ENCODE measurements around the gene RBFOX2. TPM values are rescaled to one million over a fixed set of nuclear protein-coding genes. Genes with fewer than 3 reads are reported as not detected.

The RBFOX2 gene
- total RNA-seq, 5 donors from 2014 or later (not counting 1 experiment from before 2014, with no cell fraction given) = 0.73 to 1.5 (median 1.4) TPM

DNA sequence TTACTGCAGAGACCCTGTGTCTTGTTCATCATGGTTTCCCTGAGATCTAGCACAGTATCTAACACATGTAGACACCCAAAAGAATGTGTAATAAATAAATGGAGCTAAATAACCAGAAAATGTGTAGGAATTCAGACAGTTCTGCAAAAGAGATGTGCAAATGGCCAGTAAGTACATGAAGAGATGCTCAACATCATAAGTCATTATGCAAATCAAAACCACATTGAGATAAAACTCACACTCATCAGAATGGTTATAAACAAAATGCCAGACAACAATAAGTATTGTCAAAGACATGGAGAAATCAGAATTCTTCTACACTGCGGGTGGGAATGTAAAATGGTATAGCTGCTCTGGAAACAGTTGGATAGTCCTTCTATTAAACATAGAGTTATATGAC lies 88.5 kb downstream of the RBFOX2 start:
- Mint-ChIP-seq H3K27me3 (peaks cover 6 to 10% of the 10 kb centered on the region in 2 donors), H3K9me3 (no peaks in the 10 kb centered on the region), H3K4me1 (no peaks in the 10 kb centered on the region), H3K27ac (no peak overlapping the region), H3K36me3 (no peaks in the 10 kb centered on the region), H3K4me3 (no peak overlapping the region)
- Histone ChIP-seq H3K27me3 (replicated peaks in 1 of 2; ENCODE audit: control insufficient read depth in 2 of 2, extremely low read depth in 1 of 2, insufficient read depth in 2 of 2, low read length in 1 of 2) (peaks cover 0 to 2% of the 10 kb centered on the region in 2 experiments), H3K36me3 (ENCODE audit: control insufficient read depth in 2 of 2, extremely low read depth in 1 of 2, insufficient read depth in 1 of 2, low read length in 1 of 2) (no peaks in the 10 kb centered on the region), H3K4me1 (ENCODE audit: control insufficient read depth in 1 of 2, extremely low read depth in 1 of 2, insufficient read depth in 2 of 2, low read length in 2 of 2) (no peaks in the 10 kb centered on the region), H3K4me3 (ENCODE audit: control insufficient read depth in 1 of 2, extremely low read depth in 1 of 2, low read length in 1 of 2) (no peak overlapping the region), H3K9me3 (no peaks in the 10 kb centered on the region), H3K27ac (ENCODE audit: low read length) (no peak overlapping the region)
- WGBS (ENCODE audit: insufficient coverage) = no CpG with 5 or more reads among the region's 1 CpG
- ChIA-PET POLR2A (no interaction called here), CTCF (no interaction called here)
- DNase-seq (no peak), ATAC-seq (replicated peaks in 1 of 4) (no peak)

- Mint-ChIP-seq H3K9me3 (no peaks in the 10 kb centered on the region), H3K36me3 (no peaks in the 10 kb centered on the region), H3K27ac (no peak overlapping the region), H3K27me3 (peaks cover 6 to 7% of the 10 kb centered on the region in 2 donors), H3K4me3 (no peak overlapping the region), H3K4me1 (no peaks in the 10 kb centered on the region)
- no peak overlapping the region for H3K4me3 ChIP-seq (ENCODE audit: control insufficient read depth in 1 of 2, extremely low read depth in 1 of 2, low read length in 1 of 2)
- H3K9me3 ChIP-seq = no peaks in the 10 kb centered on the region
- no peaks in the 10 kb centered on the region for H3K36me3 ChIP-seq (ENCODE audit: control insufficient read depth in 2 of 2, extremely low read depth in 1 of 2, insufficient read depth in 1 of 2, low read length in 1 of 2)
- POLR2A ChIA-PET = no interaction called here
- no peak for DNase-seq
- WGBS (ENCODE audit: insufficient coverage) = no CpG with 5 or more reads among the region's 1 CpG
- H3K4me1 ChIP-seq (ENCODE audit: control insufficient read depth in 1 of 2, extremely low read depth in 1 of 2, insufficient read depth in 2 of 2, low read length in 2 of 2) = no peaks in the 10 kb centered on the region
- CTCF ChIA-PET = no interaction called here
- H3K27ac ChIP-seq (ENCODE audit: low read length) = no peak overlapping the region
- H3K27me3 ChIP-seq (replicated peaks in 1 of 2; ENCODE audit: control insufficient read depth in 2 of 2, extremely low read depth in 1 of 2, insufficient read depth in 2 of 2, low read length in 1 of 2) = no peaks in the 10 kb centered on the region
- ATAC-seq (replicated peaks in 1 of 4) = no peak
These were observed 90.4 kb downstream of the RBFOX2 start for GRCh38 chr22:35938226-35938625.

- peaks cover 0 to 4% of the 10 kb centered on the region in 2 experiments for H3K27me3 ChIP-seq (replicated peaks in 1 of 2; ENCODE audit: control insufficient read depth in 2 of 2, extremely low read depth in 1 of 2, insufficient read depth in 2 of 2, low read length in 1 of 2)
- ChIA-PET CTCF (no interaction called here), POLR2A (no interaction called here)
- no peak overlapping the region for H3K4me3 ChIP-seq (ENCODE audit: control insufficient read depth in 1 of 2, extremely low read depth in 1 of 2, low read length in 1 of 2)
- peaks cover 2 to 3% of the 10 kb centered on the region in 2 donors for H3K27me3 Mint-ChIP-seq
- no peak for ATAC-seq (replicated peaks in 1 of 4)
- no peaks in the 10 kb centered on the region for H3K4me1 Mint-ChIP-seq
- no peak overlapping the region for H3K27ac ChIP-seq (ENCODE audit: low read length)
- H3K4me1 ChIP-seq (ENCODE audit: control insufficient read depth in 1 of 2, extremely low read depth in 1 of 2, insufficient read depth in 2 of 2, low read length in 2 of 2) = no peaks in the 10 kb centered on the region
- H3K9me3 Mint-ChIP-seq = no peaks in the 10 kb centered on the region
- no peak overlapping the region for H3K27ac Mint-ChIP-seq
- H3K36me3 Mint-ChIP-seq = no peaks in the 10 kb centered on the region
- no peak overlapping the region for H3K4me3 Mint-ChIP-seq
- no peaks in the 10 kb centered on the region for H3K9me3 ChIP-seq
- no peaks in the 10 kb centered on the region for H3K36me3 ChIP-seq (ENCODE audit: control insufficient read depth in 2 of 2, extremely low read depth in 1 of 2, insufficient read depth in 1 of 2, low read length in 1 of 2)
- peak in 1 of 35 experiments; percentile 9 for DNase-seq
These were observed 97.7 kb downstream of the RBFOX2 start for GRCh38 chr22:35930933-35931332.

DNA sequence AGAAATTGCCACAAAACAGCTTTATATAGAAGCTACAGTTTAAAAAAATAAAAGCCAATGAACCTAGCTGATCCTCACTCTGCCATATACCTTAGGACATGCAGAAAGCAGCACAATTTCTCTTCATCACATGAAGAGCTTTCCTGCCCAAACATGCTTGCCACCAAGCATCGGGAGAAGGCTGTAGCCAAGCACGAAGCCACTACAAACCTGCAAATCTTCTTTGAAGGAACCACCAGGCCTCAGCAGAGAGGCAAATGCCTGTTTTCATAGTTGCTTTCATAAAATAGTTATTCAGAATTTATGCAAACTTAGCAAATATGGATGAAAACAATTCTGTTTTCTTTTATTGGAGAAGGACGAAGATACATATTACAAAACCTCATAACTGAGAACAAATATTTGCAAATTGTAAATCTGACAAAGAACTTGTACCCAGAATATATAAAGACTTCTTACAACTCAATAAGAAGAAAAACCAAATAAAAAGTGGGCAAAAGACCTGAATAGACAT lies 100.3 kb downstream of the RBFOX2 start:
- POLR2A ChIA-PET = no interaction called here
- H3K27me3 Mint-ChIP-seq = peaks cover 3 to 5% of the 10 kb centered on the region in 2 donors
- H3K36me3 ChIP-seq (ENCODE audit: control insufficient read depth in 2 of 2, extremely low read depth in 1 of 2, insufficient read depth in 1 of 2, low read length in 1 of 2) = no peaks in the 10 kb centered on the region
- peaks cover 0 to 4% of the 10 kb centered on the region in 2 experiments for H3K27me3 ChIP-seq (replicated peaks in 1 of 2; ENCODE audit: control insufficient read depth in 2 of 2, extremely low read depth in 1 of 2, insufficient read depth in 2 of 2, low read length in 1 of 2)
- H3K9me3 ChIP-seq = no peaks in the 10 kb centered on the region
- H3K27ac Mint-ChIP-seq = no peak overlapping the region
- CTCF ChIA-PET = no interaction called here
- H3K9me3 Mint-ChIP-seq = no peaks in the 10 kb centered on the region
- H3K36me3 Mint-ChIP-seq = no peaks in the 10 kb centered on the region
- H3K4me3 Mint-ChIP-seq = no peak overlapping the region
- ATAC-seq (replicated peaks in 1 of 4) = no peak
- H3K4me1 ChIP-seq (ENCODE audit: control insufficient read depth in 1 of 2, extremely low read depth in 1 of 2, insufficient read depth in 2 of 2, low read length in 2 of 2) = no peaks in the 10 kb centered on the region
- WGBS (ENCODE audit: insufficient coverage) = no CpG with 5 or more reads among the region's 3 CpGs
- H3K4me3 ChIP-seq (ENCODE audit: control insufficient read depth in 1 of 2, extremely low read depth in 1 of 2, low read length in 1 of 2) = no peak overlapping the region
- DNase-seq = no peak
- no peak overlapping the region for H3K27ac ChIP-seq (ENCODE audit: low read length)
- no peaks in the 10 kb centered on the region for H3K4me1 Mint-ChIP-seq

DNA sequence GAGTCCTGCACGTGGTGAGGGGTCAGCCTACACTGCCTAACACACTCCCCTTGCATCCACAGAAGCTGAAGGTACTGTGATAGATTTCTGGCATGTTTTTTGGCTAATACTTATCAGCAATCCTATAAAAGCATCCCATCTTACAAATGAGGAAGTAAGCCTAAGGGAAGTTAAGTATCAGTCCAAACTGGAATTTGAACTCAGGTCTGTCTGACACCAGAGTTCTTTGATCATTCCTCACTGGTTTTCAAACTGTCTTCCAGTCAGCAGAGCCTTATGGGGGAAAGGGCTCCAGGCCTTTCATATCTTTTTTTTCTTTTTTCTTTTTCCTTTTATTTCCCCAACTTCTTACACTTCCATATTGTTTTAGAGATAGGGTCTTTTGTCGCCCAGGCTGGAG lies 105.6 kb downstream of the RBFOX2 start:
- WGBS (ENCODE audit: insufficient coverage) = no CpG with 5 or more reads among the region's 2 CpGs
- Mint-ChIP-seq H3K4me3 (no peak overlapping the region), H3K9me3 (no peaks in the 10 kb centered on the region), H3K4me1 (no peaks in the 10 kb centered on the region), H3K27me3 (peaks cover 3 to 7% of the 10 kb centered on the region in 2 donors), H3K36me3 (no peaks in the 10 kb centered on the region), H3K27ac (no peak overlapping the region)
- H3K9me3 ChIP-seq = no peaks in the 10 kb centered on the region
- POLR2A ChIA-PET = no interaction called here
- H3K4me1 ChIP-seq (ENCODE audit: control insufficient read depth in 1 of 2, extremely low read depth in 1 of 2, insufficient read depth in 2 of 2, low read length in 2 of 2) = no peaks in the 10 kb centered on the region
- no peak overlapping the region for H3K27ac ChIP-seq (ENCODE audit: low read length)
- no peak for ATAC-seq (replicated peaks in 1 of 4)
- H3K4me3 ChIP-seq (ENCODE audit: control insufficient read depth in 1 of 2, extremely low read depth in 1 of 2, low read length in 1 of 2) = no peak overlapping the region
- H3K27me3 ChIP-seq (replicated peaks in 1 of 2; ENCODE audit: control insufficient read depth in 2 of 2, extremely low read depth in 1 of 2, insufficient read depth in 2 of 2, low read length in 1 of 2) = no peaks in the 10 kb centered on the region
- CTCF ChIA-PET = no interaction called here
- no peak for DNase-seq
- no peaks in the 10 kb centered on the region for H3K36me3 ChIP-seq (ENCODE audit: control insufficient read depth in 2 of 2, extremely low read depth in 1 of 2, insufficient read depth in 1 of 2, low read length in 1 of 2)

DNA sequence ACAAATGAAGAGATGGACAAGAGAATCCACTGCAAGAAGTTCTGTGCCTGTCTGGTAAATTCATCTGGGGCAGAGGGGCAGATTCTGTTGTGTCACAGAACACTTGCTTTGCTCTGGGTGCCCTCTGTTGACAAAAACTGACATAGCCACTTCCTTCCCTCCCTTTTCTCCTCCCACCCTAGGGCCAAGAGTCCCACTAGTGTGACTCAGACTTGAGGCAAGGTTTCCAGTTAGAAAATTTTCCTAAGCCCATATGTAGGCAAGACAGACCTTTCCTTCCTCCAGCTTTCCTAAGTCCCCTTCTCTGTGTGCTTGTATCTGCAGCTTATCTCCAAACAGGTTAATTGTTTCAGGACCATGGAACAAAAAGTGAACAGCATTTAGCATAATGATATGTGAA lies 106.8 kb downstream of the RBFOX2 start:
- CTCF ChIA-PET = no interaction called here
- Histone ChIP-seq H3K4me3 (ENCODE audit: control insufficient read depth in 1 of 2, extremely low read depth in 1 of 2, low read length in 1 of 2) (no peak overlapping the region), H3K36me3 (ENCODE audit: control insufficient read depth in 2 of 2, extremely low read depth in 1 of 2, insufficient read depth in 1 of 2, low read length in 1 of 2) (no peaks in the 10 kb centered on the region), H3K27ac (ENCODE audit: low read length) (no peak overlapping the region), H3K27me3 (replicated peaks in 1 of 2; ENCODE audit: control insufficient read depth in 2 of 2, extremely low read depth in 1 of 2, insufficient read depth in 2 of 2, low read length in 1 of 2) (no peaks in the 10 kb centered on the region), H3K4me1 (ENCODE audit: control insufficient read depth in 1 of 2, extremely low read depth in 1 of 2, insufficient read depth in 2 of 2, low read length in 2 of 2) (no peaks in the 10 kb centered on the region), H3K9me3 (no peaks in the 10 kb centered on the region)
- DNase-seq = peak in 11 of 35 experiments; percentile 1 to 54 (median 12)
- Mint-ChIP-seq H3K27me3 (peaks cover 0 to 7% of the 10 kb centered on the region in 2 donors), H3K36me3 (no peaks in the 10 kb centered on the region), H3K4me1 (no peaks in the 10 kb centered on the region), H3K9me3 (no peaks in the 10 kb centered on the region), H3K27ac (no peak overlapping the region), H3K4me3 (no peak overlapping the region)
- peak in 3 of 4 experiments; percentile 34 to 63 (median 62) for ATAC-seq (replicated peaks in 1 of 4)
- POLR2A ChIA-PET = no interaction called here

GRCh38 chr22:35921044-35921443 lies 107.6 kb downstream of the RBFOX2 start:
- ATAC-seq (replicated peaks in 1 of 4) (no peak), DNase-seq (no peak)
- Histone ChIP-seq H3K36me3 (ENCODE audit: control insufficient read depth in 2 of 2, extremely low read depth in 1 of 2, insufficient read depth in 1 of 2, low read length in 1 of 2) (no peaks in the 10 kb centered on the region), H3K27me3 (replicated peaks in 1 of 2; ENCODE audit: control insufficient read depth in 2 of 2, extremely low read depth in 1 of 2, insufficient read depth in 2 of 2, low read length in 1 of 2) (no peaks in the 10 kb centered on the region), H3K4me1 (ENCODE audit: control insufficient read depth in 1 of 2, extremely low read depth in 1 of 2, insufficient read depth in 2 of 2, low read length in 2 of 2) (peaks cover 0 to under 1% of the 10 kb centered on the region in 2 experiments), H3K9me3 (no peaks in the 10 kb centered on the region), H3K4me3 (ENCODE audit: control insufficient read depth in 1 of 2, extremely low read depth in 1 of 2, low read length in 1 of 2) (no peak overlapping the region), H3K27ac (ENCODE audit: low read length) (no peak overlapping the region)
- POLR2A ChIA-PET = no interaction called here
- no peak overlapping the region for H3K4me3 Mint-ChIP-seq
- no peak overlapping the region for H3K27ac Mint-ChIP-seq
- no CpG with 5 or more reads among the region's 2 CpGs for WGBS (ENCODE audit: insufficient coverage)
- CTCF ChIA-PET = no interaction called here
- peaks cover 0 to 5% of the 10 kb centered on the region in 2 donors for H3K27me3 Mint-ChIP-seq
- peaks cover 0 to under 1% (median 0%) of the 10 kb centered on the region in 3 donors for H3K4me1 Mint-ChIP-seq
- H3K9me3 Mint-ChIP-seq = no peaks in the 10 kb centered on the region
- no peaks in the 10 kb centered on the region for H3K36me3 Mint-ChIP-seq

Data from T-cell (primary cell).